MG63 (cell line): Measurements from ENCODE around the gene DACT2. TPM values are rescaled to one million over a fixed set of nuclear protein-coding genes. Genes with fewer than 3 reads are reported as not detected.
"Not testable (repeated sequence)": the region's sequence is repeated elsewhere in the genome, so short reads cannot be mapped to it uniquely, and the experiment has no call there.

Experiments
- DNase-seq: peaks from one replicate; pipeline ENCODE4 v3.0.0-alpha.2; 2020
- H3K27me3 ChIP-seq: fragments of 250-450 bp; sonication (Bioruptor Pico); 2 replicates; pipeline ENCODE4 v1.5.1; 2020; ENCODE audit warnings: mild to moderate bottlenecking, moderate library complexity
- H3K36me3 ChIP-seq: fragments of 250-450 bp; sonication (Bioruptor Pico); 2 replicates; pipeline ENCODE4 v1.5.1; 2020; ENCODE audit warnings: mild to moderate bottlenecking, moderate library complexity
- H3K4me3 ChIP-seq: fragments of 250-450 bp; sonication (Bioruptor Pico); 2 replicates; pipeline ENCODE4 v1.5.1; 2020; ENCODE audit warnings: mild to moderate bottlenecking, moderate library complexity
- H3K9me3 ChIP-seq: fragments of 250-450 bp; sonication (Bioruptor Pico); 2 replicates; pipeline ENCODE4 v1.5.1; 2020; ENCODE audit warnings: mild to moderate bottlenecking, moderate library complexity
- total RNA-seq: library from RNA; depleted of rRNA; stranded (reverse); fragments of >200 nt; shearing (Covaris generic); gene quantifications from 2 replicates; pipeline ENCODE4 v1.2.3, GENCODE V29; 2014; ENCODE audit warnings: low replicate concordance

The DACT2 gene
- total RNA-seq, 1 experiment from 2014 or later = not detected

DNA sequence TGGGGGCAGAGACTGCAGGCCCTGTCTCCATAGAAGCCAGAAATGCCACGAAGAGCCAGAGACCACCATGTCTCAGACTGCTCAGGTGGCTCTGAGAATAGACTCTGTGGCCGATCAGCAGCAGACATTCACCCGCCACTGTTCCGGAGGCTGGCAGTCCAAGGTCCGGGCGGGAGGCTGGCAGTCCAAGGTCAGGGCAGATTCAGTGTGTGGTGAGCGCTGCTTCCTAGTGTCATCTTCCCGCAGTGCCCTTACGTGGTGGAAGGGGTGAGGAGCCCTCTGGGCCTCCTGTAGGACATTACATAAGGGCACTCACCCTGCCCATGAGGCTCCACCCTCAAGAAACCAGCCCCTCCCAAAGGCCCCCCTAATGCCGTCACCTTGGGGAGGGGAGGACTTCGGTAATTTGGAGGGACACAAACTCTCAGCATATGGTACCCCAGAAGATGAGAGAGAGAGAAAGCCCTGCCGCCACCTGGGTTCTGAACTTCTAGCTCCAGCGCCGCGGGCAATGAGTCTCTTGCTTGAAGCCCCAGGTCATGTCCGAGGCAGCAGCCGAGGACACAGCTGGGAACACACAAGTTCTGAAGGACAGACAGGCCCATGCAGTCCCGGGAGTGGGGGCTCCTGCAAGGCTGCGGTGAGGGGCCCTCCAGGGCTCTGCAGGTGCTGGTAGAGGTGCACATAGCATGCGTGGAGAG is 36.4 kb downstream of the DACT2 start:
- H3K4me3 ChIP-seq = no peak overlapping the region
- DNase-seq = no peak
- no peaks in the 10 kb centered on the region for H3K27me3 ChIP-seq
- no peaks in the 10 kb centered on the region for H3K9me3 ChIP-seq
- H3K36me3 ChIP-seq = no peaks in the 10 kb centered on the region

GRCh38 chr6:168281826-168282225 is 37.8 kb downstream of the DACT2 start:
- Histone ChIP-seq H3K27me3 (no peaks in the 10 kb centered on the region), H3K9me3 (no peaks in the 10 kb centered on the region), H3K4me3 (no peak overlapping the region), H3K36me3 (no peaks in the 10 kb centered on the region)
- DNase-seq = no peak

DNA sequence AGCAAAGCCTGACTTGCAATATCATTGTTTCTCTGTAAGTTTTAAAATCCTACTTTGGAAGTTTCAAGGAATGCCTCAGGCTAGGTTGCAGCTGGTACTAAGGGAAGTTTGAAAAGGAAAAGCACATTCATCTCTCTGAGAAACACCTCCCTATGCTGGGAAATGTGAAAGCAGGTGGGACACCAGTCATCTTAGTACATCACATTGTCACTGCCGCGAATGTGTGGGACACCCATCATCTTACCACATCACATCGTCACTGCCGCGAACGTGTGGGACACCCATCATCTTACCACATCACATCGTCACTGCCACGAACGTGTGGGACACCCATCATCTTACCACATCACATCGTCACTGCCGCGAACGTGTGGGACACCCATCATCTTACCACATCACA is 38.3 kb downstream of the DACT2 start:
- not testable (repeated sequence) for H3K27me3 ChIP-seq, DNase-seq, H3K9me3 ChIP-seq, H3K36me3 ChIP-seq, H3K4me3 ChIP-seq

DNA sequence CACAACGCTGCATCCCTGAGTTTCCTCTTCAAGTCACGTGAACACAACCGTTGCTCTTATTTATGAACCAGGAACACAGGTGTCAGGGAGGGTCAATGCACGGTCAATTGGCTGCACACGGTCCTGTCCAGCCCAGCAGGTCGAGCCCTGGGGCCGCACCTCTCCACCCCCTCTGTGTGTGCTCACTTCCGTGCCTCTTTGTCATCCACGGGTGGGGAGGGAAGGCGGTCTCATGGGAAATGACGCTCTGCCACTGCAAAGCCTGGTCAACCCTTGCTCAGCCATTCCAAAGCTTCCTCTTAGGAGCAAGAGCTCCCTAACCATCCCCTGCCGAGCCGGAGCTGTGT is 38.7 kb downstream of the DACT2 start:
- Histone ChIP-seq H3K9me3 (no peaks in the 10 kb centered on the region), H3K36me3 (no peaks in the 10 kb centered on the region), H3K4me3 (no peak overlapping the region), H3K27me3 (no peaks in the 10 kb centered on the region)
- DNase-seq = no peak

DNA sequence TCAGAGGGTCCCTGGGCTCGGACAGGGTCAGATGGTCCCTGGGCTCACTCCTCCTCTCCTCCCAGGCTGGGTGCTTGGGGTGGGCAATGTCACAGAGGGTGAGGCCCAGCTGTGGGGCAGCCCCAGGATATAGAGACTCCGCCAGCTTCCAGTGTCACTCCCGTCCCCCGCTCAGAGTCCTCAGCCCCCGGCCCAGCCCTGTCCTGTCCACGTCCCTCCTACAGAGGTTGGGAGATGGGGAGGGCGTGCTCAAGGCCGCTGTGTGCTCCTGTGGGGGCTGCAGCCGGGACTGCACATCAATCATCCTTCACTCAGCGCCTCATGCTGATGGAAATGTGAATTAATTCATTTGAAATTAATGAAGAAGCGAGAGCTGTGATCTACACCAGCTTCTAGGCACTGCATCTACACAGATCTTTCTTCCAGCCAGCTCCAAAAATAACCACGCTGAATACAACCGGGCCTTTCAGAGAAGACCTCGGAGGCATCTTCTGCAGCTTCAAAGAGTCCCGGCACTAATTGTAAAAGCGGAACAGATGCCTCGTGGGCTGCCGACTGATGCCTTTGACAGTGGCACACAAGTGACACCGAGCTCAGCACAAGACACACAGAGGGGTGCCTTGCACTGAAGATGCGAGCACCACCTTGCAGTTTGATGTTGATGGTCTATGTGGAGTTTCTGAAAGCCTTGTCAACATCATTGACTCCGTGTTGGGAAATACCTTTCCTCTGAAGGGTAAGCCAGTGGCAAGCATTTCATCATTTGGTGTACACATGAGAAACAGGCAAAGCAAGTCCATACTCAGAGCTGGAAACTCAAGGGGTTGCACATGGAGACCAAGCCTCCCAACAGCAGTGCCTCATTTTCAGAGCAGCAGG is 39.3 kb downstream of the DACT2 start:
- H3K9me3 ChIP-seq = no peaks in the 10 kb centered on the region
- no peaks in the 10 kb centered on the region for H3K36me3 ChIP-seq
- no peak for DNase-seq
- H3K27me3 ChIP-seq = no peaks in the 10 kb centered on the region
- no peak overlapping the region for H3K4me3 ChIP-seq

DNA sequence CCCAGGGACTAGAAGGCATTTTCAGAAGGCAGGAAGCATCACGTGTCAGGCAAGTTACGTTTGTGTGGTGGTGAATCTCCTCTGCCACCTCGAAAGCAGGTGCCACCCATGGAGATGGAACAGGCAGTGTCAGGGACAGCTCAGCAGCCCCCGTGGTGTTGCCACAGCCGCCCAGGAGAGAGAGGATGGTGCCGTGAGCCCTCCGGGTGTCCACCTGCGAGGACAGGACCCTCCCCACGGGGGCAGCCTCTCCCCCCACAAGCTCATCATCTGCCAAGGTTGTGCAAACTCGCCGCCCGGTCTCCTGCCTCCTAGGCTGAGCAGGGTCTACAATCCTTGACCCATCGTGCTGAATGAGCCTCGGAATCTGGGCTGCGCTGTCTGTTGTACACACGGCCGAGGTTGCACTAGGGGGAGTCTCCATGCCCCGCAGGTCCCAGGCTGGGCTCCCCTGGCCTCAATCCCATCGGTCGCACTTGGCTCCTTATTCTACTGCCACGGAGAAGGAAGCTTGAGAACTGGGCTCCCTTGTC is 40.1 kb downstream of the DACT2 start:
- Histone ChIP-seq H3K36me3 (no peaks in the 10 kb centered on the region), H3K9me3 (no peaks in the 10 kb centered on the region), H3K4me3 (no peak overlapping the region), H3K27me3 (no peaks in the 10 kb centered on the region)
- no peak for DNase-seq

- Histone ChIP-seq H3K36me3 (no peaks in the 10 kb centered on the region), H3K9me3 (no peaks in the 10 kb centered on the region), H3K4me3 (no peak overlapping the region), H3K27me3 (no peaks in the 10 kb centered on the region)
- no peak for DNase-seq
Observed at GRCh38 chr6:168278904-168279303, 40.7 kb downstream of the DACT2 start.

DNA sequence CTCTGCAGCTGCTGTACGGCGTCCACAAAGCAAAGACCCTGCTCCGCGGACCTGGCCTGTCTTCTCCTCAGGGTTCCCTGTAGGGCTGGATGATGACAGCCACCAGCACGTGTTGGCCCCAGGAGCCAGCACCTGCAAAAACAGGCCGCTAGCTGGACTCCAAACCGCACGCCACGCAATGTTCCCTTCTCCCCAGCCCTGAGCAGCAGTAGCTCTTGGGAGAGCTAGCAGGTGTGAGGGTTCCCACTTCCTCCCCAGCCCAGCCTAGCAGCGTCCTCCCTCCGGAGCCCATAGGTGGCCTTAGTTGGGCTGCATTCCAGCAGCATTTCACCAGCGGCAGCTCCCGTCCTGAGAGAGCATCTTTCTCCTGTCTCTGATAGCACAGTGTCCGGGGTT is 42.3 kb downstream of the DACT2 start:
- DNase-seq = no peak
- H3K9me3 ChIP-seq = no peaks in the 10 kb centered on the region
- H3K27me3 ChIP-seq = no peaks in the 10 kb centered on the region
- H3K4me3 ChIP-seq = no peak overlapping the region
- no peaks in the 10 kb centered on the region for H3K36me3 ChIP-seq

GRCh38 chr6:168276576-168277273 is 42.9 kb downstream of the DACT2 start:
- no peak overlapping the region for H3K4me3 ChIP-seq
- no peaks in the 10 kb centered on the region for H3K9me3 ChIP-seq
- no peaks in the 10 kb centered on the region for H3K27me3 ChIP-seq
- DNase-seq = no peak
- H3K36me3 ChIP-seq = no peaks in the 10 kb centered on the region

DNA sequence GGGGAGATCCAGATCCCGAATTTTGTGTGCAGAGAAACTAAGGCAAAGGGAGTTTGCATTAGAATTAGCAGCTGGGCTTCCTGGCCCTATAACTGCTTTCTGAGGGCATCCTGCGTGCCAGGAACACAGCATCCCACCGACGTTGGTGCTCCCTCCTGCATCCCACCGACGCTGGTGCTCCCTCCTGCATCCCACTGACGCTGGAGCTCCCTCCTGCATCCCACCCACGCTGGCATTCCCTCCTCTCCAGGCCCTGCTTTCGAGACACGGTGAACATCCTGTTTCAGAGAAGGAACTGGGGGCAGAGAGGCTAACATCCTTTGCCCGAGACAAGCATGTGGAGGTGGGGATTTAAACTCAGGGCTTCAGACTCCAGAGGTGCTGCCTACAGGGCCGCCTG is 44.4 kb downstream of the DACT2 start:
- no peaks in the 10 kb centered on the region for H3K27me3 ChIP-seq
- DNase-seq = no peak
- no peaks in the 10 kb centered on the region for H3K9me3 ChIP-seq
- H3K36me3 ChIP-seq = no peaks in the 10 kb centered on the region
- no peak overlapping the region for H3K4me3 ChIP-seq

DNA sequence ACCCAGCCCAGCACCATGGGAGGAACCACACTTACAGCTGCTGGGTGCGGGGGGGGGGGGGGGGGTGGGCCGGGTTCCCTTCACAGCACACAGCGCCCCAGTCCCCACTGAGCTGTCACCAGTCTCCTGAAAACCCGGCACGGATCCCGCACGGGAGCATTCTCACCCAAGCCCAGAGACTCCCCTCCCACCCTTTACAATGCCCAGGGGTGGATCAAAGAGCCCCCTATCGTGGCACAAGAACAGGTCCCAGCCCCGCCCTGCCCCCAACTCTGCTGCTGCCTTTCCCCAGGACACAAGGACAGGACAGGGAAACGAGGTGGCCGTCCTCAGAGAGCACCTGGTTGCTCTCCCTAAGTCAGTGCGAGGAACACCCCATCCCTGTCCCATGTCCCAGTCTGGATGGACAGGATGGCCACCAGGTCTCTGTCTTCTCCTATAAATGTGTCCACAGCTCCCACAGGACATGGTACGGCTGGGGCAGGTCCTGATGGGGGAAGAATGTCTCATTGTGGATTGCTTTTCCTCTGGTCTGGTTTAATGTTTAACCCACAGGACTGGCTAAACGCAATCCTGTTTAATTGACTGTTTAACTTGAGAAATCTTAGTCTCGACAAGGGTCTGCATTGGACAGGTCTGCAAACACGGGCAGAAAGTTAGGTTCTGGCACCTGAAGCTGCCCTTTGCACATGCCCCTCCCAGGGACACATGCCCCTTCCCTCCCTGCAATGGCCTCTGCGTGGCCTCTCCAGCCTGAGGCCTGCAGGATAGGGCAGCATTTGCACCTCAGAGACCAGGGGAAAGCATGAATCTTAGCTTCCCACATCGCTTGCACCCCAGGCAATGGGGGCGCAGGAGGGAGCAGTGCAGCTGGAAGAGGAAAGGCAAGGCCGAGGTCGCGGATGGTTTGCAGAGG is 45.3 kb downstream of the DACT2 start:
- H3K27me3 ChIP-seq = no peaks in the 10 kb centered on the region
- no peak overlapping the region for H3K4me3 ChIP-seq
- DNase-seq = no peak
- H3K36me3 ChIP-seq = no peaks in the 10 kb centered on the region
- no peaks in the 10 kb centered on the region for H3K9me3 ChIP-seq

GRCh38 chr6:168273441-168274036 is 46.0 kb downstream of the DACT2 start:
- H3K36me3 ChIP-seq = no peaks in the 10 kb centered on the region
- no peak for DNase-seq
- no peak overlapping the region for H3K4me3 ChIP-seq
- no peaks in the 10 kb centered on the region for H3K9me3 ChIP-seq
- H3K27me3 ChIP-seq = no peaks in the 10 kb centered on the region

- Histone ChIP-seq H3K4me3 (no peak overlapping the region), H3K27me3 (no peaks in the 10 kb centered on the region), H3K9me3 (no peaks in the 10 kb centered on the region), H3K36me3 (no peaks in the 10 kb centered on the region)
- no peak for DNase-seq
Observed at GRCh38 chr6:168272415-168273325, 46.9 kb downstream of the DACT2 start.

GRCh38 chr6:168270274-168271172 is 49.1 kb downstream of the DACT2 start:
- H3K9me3 ChIP-seq = no peaks in the 10 kb centered on the region

More at GRCh38 chr6:168270274-168271172, 49.1 kb downstream of the DACT2 start:
- Histone ChIP-seq H3K36me3 (no peaks in the 10 kb centered on the region), H3K4me3 (no peak overlapping the region), H3K27me3 (no peaks in the 10 kb centered on the region)
- no peak for DNase-seq
